Liver (tissue), 9 donors: ENCODE measurements around the gene LDHA. TPM values are rescaled to one million over a fixed set of nuclear protein-coding genes. Genes with fewer than 3 reads are reported as not detected.
A peak's percentile ranks its signal among the peaks of the same experiment; 100 is the strongest.

ENCODE experiments used
- DNase-seq: peaks from one replicate; pipeline ENCODE4 v3.0.0-alpha.2; 2017; ENCODE audit warnings: low spot score
- H3K27ac ChIP-seq, 2 donors: one replicate each; pipeline ENCODE4 v1.7.0; 2013; ENCODE audit warnings: inconsistent platforms in 2 of 2, low read length in 2 of 2, control low read depth in 1 of 2, low read depth in 1 of 2, mild to moderate bottlenecking in 1 of 2
- H3K27me3 ChIP-seq, 4 donors: one replicate each; pipeline versions ENCODE4 v1.6.1 to v1.7.0; 2013; ENCODE audit warnings: low read length in 3 of 4, inconsistent platforms in 1 of 4, mild to moderate bottlenecking in 1 of 4, moderate library complexity in 1 of 4; ENCODE audit not compliant: control insufficient read depth in 4 of 4, insufficient read depth in 4 of 4
- H3K36me3 ChIP-seq, 4 donors: one replicate each; pipeline versions ENCODE4 v1.6.1 to v1.7.0; 2013; ENCODE audit warnings: low read length in 3 of 4, mild to moderate bottlenecking in 3 of 4, low read depth in 1 of 4, moderate library complexity in 1 of 4; ENCODE audit not compliant: control insufficient read depth in 4 of 4, insufficient read depth in 3 of 4
- H3K4me1 ChIP-seq, 4 donors: one replicate each; pipeline versions ENCODE4 v1.6.1 to v1.7.0; 2013; ENCODE audit warnings: low read length in 3 of 4, mild to moderate bottlenecking in 3 of 4, moderate library complexity in 1 of 4; ENCODE audit not compliant: control insufficient read depth in 4 of 4, insufficient read depth in 4 of 4
- H3K4me3 ChIP-seq, 3 donors: one replicate each; pipeline versions ENCODE4 v1.6.1 to v1.7.0; 2013; ENCODE audit warnings: low read length in 3 of 3, control low read depth in 1 of 3, low read depth in 1 of 3, mild to moderate bottlenecking in 1 of 3
- H3K9ac ChIP-seq, 2 donors: one replicate each; pipeline ENCODE4 v1.7.0; 2013; ENCODE audit warnings: low read length in 2 of 2, mild to moderate bottlenecking in 2 of 2, moderate library complexity in 2 of 2, control low read depth in 1 of 2, low read depth in 1 of 2
- H3K9me3 ChIP-seq, 4 donors: one replicate each; pipeline versions ENCODE4 v1.6.1 to v1.7.0; 2013; ENCODE audit warnings: low read length in 3 of 4; ENCODE audit not compliant: control insufficient read depth in 4 of 4
- CTCF ChIP-seq: fragments of 150-350 bp; IDR thresholded peaks from 2 replicates; pipeline ENCODE4 v1.5.1; 2017; ENCODE audit warnings: improper control_type of control experiment, low read depth, low read length; ENCODE audit not compliant: missing input control
- EGR1 ChIP-seq, 2 donors: IDR thresholded peaks; 2 replicates each; pipeline ENCODE4 v1.6.1; 2016 to 2018; ENCODE audit warnings: antibody characterized with exemption in 2 of 2, low read depth in 2 of 2
- FOXA2 ChIP-seq: IDR thresholded peaks from 2 replicates; pipeline ENCODE4 v1.6.1; 2016; ENCODE audit warnings: antibody characterized with exemption
- GABPA ChIP-seq, 2 donors: IDR thresholded peaks in 1 of 2; conservative IDR thresholded peaks in 1 of 2; 2 replicates each; pipeline ENCODE4 v1.6.1; 2016; ENCODE audit warnings: antibody characterized with exemption in 2 of 2, mild to moderate bottlenecking in 1 of 2, moderate library complexity in 1 of 2
- HNF4A ChIP-seq, 2 donors: conservative IDR thresholded peaks; 2 replicates each; pipeline ENCODE4 v1.6.1; 2016; ENCODE audit warnings: antibody characterized with exemption in 2 of 2, mild to moderate bottlenecking in 2 of 2
- JUND ChIP-seq, 2 donors: IDR thresholded peaks; 2 replicates each; pipeline ENCODE4 v1.6.1; 2016; ENCODE audit warnings: antibody characterized with exemption in 2 of 2
- RAD21 ChIP-seq, 2 donors: IDR thresholded peaks; 2 replicates each; pipeline ENCODE4 v1.6.1; 2016; ENCODE audit warnings: antibody characterized with exemption in 2 of 2, mild to moderate bottlenecking in 2 of 2
- REST ChIP-seq: IDR thresholded peaks from 2 replicates; pipeline ENCODE4 v1.6.1; 2016; ENCODE audit warnings: antibody characterized with exemption, mild to moderate bottlenecking
- RXRA ChIP-seq, 2 donors: IDR thresholded peaks; 2 replicates each; pipeline ENCODE4 v1.6.1; 2017 to 2018; ENCODE audit warnings: antibody characterized with exemption in 2 of 2, mild to moderate bottlenecking in 1 of 2
- SP1 ChIP-seq: IDR thresholded peaks from 2 replicates; pipeline ENCODE4 v1.6.1; 2018; ENCODE audit warnings: antibody characterized with exemption, mild to moderate bottlenecking
- TAF1 ChIP-seq: conservative IDR thresholded peaks from 2 replicates; pipeline ENCODE4 v1.6.1; 2016; ENCODE audit warnings: antibody characterized with exemption, mild to moderate bottlenecking
- YY1 ChIP-seq: IDR thresholded peaks from 2 replicates; pipeline ENCODE4 v1.6.1; 2016; ENCODE audit warnings: antibody characterized with exemption, mild to moderate bottlenecking
- ZBTB33 ChIP-seq: IDR thresholded peaks from 2 replicates; pipeline ENCODE4 v1.6.1; 2016; ENCODE audit warnings: antibody characterized with exemption
- WGBS: extraction: QIAGEN DNeasy Blood & Tissue Kit; methylation state at CpG from one replicate; pipeline ENCODE4 v1.1.7; 2013; 5-methylcytosine and 5-hydroxymethylcytosine counted together
- polyA plus RNA-seq, 2 donors: library from polyadenylated mRNA; stranded (reverse) in 1 of 2; unstranded in 1 of 2; fragments of 200-250 nt in 1 of 2; fragments of >200 nt in 1 of 2; fragmentation: Nextera tagmentation in 1 of 2; extraction: Ambion mirVana in 1 of 2; gene quantifications; one replicate each; pipeline versions ENCODE4 v1.2.1 to v1.2.3, GENCODE V29; 2013 to 2015
- total RNA-seq, 2 donors: library from RNA; depleted of rRNA; stranded (reverse); fragments of >200 nt; gene quantifications; one replicate each; pipeline ENCODE4 v1.2.3, GENCODE V29; 2014
- donor health status: healthy.
- donor health status: healthy.
- donor health status: healthy.
- donor health status: healthy.
- donor health status: healthy.

The LDHA gene
- total and polyA plus RNA-seq, 4 donors = 215 to 911 (median 645) TPM

- Histone ChIP-seq H3K4me3 (no peak overlapping the region), H3K9me3 (no peaks in the 10 kb centered on the region), H3K9ac (no peak overlapping the region), H3K36me3 (peaks cover 0 to 14% (median 11%) of the 10 kb centered on the region in 4 donors), H3K27ac (no peak overlapping the region), H3K4me1 (peaks cover 0 to 13% (median 5%) of the 10 kb centered on the region in 4 donors), H3K27me3 (no peaks in the 10 kb centered on the region)
- no peak for TF ChIP-seq CTCF
- TF ChIP-seq EGR1 (IDR thresholded peaks at IDR 0.05; ENCODE audit: low read depth in 2 of 2) = no peak
- no peak for TF ChIP-seq RXRA (IDR thresholded peaks at IDR 0.05)
- no peak for TF ChIP-seq RAD21 (IDR thresholded peaks at IDR 0.05)
- TF ChIP-seq HNF4A (conservative IDR thresholded peaks at IDR 0.05) = no peak
- TF ChIP-seq ZBTB33 = no peak
- no peak for TF ChIP-seq JUND (IDR thresholded peaks at IDR 0.05)
- no peak for TF ChIP-seq YY1
- no peak for TF ChIP-seq REST
- no peak for TF ChIP-seq FOXA2
- TF ChIP-seq GABPA (IDR thresholded peaks at IDR 0.05 in 1 of 2, conservative IDR thresholded peaks at IDR 0.05 in 1 of 2) = no peak
- TF ChIP-seq TAF1 = no peak
- no peak for TF ChIP-seq SP1
- DNase-seq = no peak
- WGBS = 93% methylated on average over 4 of the region's 4 CpGs
Measured at GRCh38 chr11:18392434-18393321, 1.7 kb upstream of the LDHA start.

- H3K36me3 ChIP-seq = peaks cover under 1 to 20% (median 18%) of the 10 kb centered on the region in 4 donors
- H3K4me1 ChIP-seq = peaks cover 0 to 13% (median 5%) of the 10 kb centered on the region in 4 donors
- 75% methylated on average over 22 of the region's 22 CpGs for WGBS
- DNase-seq = no peak
- peak overlapping the region; percentile 8 to 28 (median 28) for H3K4me3 ChIP-seq
- peak overlapping the region; percentile 100 for H3K27ac ChIP-seq
- no peaks in the 10 kb centered on the region for H3K9me3 ChIP-seq
- no peaks in the 10 kb centered on the region for H3K27me3 ChIP-seq
- TF ChIP-seq RXRA (IDR thresholded peaks at IDR 0.05) (peak in 1 of 2 donors; percentile 3), ZBTB33 (no peak)
- peak overlapping the region; percentile 58 to 84 for H3K9ac ChIP-seq
Measured at GRCh38 chr11:18393581-18394274, 635 bp upstream of the LDHA start.
